GM19099 (cell line): ENCODE measurements around the gene CCDC175.

ENCODE experiments used
- POLR2A ChIP-seq: IDR thresholded peaks from 3 replicates; pipeline ENCODE4 v1.6.1; 2011; ENCODE audit warnings: low read depth; ENCODE audit not compliant: insufficient read length; ENCODE audit errors: extremely low read depth

Gene CCDC175

DNA sequence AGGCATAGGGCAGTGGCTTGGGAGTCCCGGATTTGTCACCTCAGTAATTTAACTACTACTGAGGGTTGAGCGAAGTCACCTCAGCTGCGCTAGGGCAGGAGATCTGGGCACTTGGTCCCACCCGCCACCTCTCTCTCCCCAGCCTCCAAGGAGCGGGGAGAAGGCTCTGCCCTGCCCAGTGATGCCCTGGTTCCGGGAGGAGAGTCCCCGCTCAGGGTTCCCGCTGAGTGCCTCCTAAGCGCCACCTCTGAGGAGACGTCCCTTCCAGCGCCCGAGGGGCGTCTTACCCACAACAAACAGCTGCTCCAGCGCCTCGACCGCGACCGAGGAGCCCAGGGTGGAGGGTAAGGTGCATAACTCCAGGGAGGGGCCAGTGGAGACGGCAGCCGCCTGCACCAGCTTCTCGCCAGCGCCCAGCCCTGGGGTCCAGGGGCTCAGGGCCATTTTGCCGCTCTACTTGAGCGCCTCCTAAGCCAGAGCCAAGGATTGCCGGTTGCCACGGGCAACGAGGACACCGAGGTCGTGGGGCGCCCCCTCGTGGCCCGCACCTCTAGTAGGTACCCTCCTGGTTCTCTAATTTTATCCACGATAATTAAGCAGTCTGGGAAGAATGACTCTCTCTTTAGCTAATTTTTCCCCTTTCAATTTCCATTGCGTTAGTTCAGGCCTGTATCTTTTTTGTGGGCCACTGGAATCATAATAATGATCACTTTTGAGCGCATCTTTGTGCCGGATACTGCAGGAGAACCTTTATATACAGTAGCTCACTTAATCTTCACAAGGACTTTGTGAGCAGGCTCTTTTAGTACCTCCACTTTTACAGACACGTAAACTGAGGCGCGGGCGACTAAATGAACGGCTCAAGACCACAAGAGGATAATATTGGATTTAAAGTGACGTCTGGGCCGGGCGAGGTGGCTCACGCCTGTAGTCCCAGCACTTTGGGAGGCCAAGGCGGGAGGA lies at the start of gene CCDC175:
CCDC175 (minus strand) TSS at position 481 of the 963 bp plus-strand sequence; CDS start at position 444, 37 bp downstream.
- TF ChIP-seq POLR2A, result no peak

DNA sequence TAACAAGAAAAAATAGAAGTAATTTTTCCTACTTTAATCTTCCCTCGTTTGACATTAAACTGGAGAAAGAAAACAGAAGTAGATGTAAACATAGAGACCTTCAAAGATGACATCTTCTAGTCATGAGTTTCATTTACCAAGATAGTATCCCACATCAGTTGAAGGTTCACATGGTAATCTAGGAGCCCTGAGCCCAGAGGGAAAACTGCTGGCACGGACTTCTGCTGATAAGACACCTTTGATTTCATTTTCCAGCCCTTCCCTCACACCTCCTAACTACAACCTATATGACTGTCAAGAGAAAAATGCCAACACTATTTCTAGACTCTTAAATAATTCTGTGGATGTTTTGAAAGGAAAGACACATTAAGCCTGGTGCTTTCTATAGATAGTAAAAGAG lies 46.0 kb upstream of the CCDC175 start:
- TF ChIP-seq POLR2A, result no peak

DNA sequence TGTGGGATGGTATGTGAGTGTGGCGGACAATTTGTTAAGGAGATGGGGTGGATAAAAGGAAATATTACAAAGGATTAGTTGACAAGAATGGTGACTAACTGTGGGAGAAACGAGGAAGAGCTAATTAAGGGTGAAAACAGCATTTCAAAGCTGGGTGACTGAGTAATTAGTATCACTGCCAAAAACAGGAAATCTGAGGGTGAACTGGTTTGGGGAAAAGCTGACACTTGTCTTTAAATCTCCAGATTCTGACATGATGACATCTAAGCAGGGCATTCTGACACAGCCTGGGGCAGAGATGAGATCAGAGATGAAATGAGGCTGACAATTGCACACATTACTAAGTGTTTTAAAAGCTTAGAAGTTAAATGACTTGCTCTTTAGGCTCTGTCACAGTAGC lies 42.4 kb upstream of the CCDC175 start:
- TF ChIP-seq POLR2A, result no peak

DNA sequence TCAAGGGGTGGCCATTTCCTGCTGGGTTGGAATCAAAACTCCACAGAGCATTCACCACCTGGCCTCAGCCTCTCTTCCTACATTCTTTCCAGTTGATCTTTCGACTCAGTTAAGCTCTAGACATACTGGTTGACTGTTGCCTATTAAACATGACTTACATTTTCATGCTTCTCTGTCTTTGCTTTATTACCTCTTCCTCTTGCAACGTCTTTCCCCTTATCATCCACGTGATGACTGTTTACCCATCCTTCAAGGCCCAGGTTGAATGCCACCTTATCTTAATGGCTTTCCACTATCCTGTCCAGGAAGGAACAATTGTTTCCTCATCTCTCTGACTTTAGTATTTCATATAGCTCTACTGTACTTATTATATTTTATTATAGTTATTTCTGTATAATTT lies 24.4 kb upstream of the CCDC175 start:
- no peak for TF ChIP-seq POLR2A

DNA sequence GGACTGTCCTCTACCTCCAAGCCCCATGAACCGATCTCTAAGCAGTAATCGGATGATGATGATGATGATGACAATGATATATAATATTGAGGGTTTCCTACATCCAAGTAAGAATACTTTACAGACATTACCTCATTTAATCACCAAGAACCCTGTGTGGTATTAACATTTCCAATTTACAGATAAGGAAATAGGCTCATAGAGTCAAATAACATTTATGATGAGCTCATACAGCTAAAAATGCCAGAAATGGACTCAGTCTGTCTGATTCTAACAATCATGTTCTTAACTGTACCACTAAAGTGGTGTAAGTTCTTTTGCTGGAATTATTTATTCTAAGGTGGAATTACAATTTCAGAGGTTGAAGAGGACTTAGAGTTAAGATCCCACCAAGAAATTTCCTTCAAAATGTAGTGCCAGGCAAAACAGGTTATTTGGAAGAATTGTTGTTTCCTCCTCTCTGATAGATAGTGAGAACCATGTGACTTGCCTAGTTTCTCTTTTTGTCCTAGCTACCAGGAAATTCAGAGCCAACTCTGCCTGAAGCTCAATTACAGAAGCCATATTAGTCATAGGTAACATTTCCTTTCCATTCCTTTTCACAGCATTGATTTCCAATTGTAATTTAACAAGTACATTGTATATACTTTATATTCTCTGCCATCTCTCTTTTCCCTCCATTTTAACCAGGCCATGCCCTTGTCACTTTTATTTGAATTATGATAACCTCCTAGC lies 23.8 kb upstream of the CCDC175 start:
- TF ChIP-seq POLR2A, result no peak

DNA sequence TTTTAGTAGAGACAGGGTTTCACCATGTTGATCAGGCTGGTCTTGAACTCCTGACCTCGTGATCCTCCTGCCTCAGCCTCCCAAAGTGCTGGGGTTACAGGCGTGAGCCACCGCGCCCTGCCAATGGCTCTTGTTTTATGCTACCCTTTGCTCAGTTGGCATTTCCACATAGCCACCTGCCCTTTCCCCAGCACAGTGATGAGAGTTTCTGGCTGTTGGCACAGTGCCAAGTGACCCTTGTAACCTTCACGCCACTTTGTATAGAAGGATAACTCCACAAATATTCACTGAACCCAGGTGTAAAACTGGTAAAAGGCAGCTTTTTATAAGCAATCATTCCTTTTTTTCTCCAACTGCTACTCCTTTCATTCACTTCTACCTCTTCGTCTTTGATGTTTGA lies 18.5 kb upstream of the CCDC175 start:
- no peak for TF ChIP-seq POLR2A

DNA sequence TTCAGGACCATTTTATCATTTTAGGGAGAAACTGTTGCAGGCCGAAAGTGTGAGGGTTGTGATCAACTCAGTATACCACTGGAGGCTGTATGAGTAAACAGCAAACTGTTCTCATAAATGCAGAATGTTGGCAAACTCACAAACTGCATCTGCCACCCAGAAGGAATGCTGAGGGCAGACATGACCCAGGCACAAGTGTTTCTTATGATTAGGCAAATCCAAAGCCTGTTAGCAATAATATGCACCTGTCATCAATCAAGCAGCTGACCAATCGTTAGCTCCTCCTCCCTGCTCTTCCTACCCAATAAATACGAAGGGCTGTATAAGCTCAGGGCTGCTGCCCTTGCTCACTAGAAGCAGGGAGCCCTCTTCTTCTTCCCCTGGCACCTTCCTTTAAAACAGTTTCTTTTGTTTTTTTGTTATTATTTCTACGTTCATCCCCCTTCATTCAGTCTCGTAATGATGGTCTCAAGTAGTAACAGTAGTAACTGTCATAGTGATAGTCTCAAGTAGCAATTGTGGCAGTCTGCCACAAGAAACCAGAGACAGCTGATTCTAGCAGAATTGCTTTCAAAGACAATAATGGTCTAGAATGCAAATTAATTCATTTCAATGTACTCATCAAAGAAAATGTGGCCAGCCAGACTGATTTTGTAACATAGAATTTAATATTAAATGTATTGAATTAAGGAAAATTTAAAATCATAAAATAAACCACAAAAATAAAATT lies 15.2 kb upstream of the CCDC175 start:
- no peak for TF ChIP-seq POLR2A

DNA sequence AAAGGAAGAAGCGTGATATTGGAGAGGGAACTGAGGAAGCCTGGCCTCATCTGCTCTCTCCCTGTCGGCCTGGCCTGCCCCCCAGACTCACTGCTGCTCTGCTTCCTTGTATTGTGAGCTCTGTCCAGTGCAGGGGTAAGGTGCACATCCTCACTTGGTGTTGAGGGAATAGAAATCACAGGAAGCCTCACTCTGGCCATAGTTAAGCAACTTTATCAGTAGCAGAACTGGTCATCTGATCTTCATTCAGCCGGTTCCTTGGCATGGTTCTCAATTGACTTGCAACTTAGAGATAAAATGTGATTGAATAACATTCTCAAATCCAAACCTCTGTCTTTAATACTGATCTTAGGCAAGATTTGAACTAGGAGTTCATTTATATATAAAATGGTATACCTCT lies 11.5 kb upstream of the CCDC175 start:
- TF ChIP-seq POLR2A, result no peak

DNA sequence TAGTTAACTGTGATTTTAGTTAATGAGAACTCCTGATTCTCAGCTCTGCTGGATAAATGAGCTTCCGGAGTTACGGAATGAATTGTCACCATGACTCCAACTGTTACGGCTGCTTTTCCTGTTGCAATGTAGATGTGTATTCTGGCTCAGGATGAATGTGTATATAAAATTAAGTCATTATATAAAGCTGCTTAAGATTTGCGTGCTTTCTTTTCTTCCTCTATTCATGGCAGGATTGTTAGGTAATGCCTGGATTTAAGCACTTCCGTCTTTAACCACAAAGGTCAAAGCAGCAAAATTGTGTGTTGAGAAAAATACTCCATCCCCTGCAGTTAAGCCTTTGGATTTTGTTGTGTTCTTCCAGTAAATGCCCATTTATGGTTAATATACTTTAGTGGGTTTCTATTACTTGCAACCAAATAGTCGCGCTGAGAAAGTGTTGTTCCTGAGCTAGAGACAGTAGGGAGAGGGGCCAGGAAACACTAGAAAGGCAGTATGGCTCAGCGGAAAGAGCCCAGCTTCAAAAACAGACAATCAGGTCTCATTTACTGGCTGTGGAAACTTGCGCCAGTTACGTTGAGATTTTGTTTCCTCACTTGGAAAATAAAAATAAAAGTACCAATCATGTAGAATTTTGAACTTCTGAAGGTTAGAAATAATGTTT lies 9.4 kb upstream of the CCDC175 start:
- TF ChIP-seq POLR2A, result no peak

DNA sequence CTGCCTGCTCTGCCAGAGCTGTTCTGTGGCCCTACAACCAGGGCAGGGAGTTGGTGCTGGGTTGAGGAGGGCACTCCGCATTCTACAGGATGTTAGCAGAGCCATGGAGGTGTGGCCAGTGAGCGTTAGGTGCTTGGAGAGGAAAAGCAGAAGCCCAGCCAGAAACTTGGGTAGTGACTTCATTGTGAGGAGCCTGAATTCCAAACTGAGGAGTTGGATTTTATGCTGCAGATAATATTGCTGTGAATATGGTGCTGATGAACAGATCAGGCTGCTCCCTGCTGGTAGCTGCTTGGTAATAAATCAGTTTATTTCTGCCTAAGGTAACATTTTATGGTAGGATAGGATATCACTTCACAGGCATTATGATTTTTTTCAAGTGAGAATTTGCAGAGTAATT lies 7.1 kb upstream of the CCDC175 start:
- TF ChIP-seq POLR2A, result no peak

DNA sequence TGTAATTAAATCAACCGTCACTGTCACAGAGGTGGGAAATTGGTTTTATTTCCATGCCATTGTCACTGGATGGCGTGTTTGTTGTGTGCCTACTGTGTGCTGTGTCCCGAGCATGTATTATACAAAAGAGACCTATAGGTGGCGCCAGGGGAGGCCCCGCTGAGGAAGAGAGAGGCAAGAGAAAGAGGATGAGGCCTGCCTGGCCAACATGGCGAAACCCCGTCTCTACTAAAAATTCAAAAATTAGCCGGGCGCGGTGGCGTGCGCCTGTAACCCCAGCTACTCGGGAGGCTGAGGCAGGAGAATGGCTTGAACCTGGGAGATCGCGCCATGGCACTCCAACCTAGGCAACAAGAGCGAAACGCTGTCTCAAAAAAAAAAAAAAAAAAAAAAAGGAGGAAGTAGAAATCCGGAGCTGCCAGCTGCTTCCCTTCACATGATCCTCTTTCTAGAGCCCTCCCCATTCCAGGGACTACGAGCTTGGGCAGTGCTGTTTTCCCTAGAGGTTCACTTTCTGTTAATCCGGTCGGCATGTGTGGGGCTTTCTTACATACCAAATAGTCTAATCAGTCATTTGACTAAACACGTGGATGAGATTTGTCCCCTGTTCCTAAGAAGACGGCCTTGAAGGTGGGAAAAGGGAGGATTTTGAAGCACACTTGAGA lies 6.4 kb upstream of the CCDC175 start:
- no peak for TF ChIP-seq POLR2A

DNA sequence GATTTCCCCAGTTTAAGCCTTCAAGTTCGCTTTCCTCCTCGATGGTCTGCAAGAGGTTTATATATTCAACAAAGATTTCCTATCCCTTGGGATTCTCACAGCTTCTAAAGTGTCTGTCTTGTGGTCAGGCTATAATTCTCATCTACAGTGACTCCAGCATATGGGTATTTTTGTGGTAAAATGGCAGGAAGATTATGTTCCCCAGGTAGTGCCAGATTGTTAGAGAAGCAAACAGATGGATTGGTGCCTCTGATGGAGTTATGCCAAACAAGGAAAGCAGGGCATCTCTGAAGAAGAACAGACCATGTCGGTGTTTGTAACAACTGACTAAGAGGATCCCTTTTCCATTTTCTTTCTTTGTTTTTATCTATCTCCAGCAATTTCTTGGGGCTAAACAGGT lies 5.5 kb upstream of the CCDC175 start:
- TF ChIP-seq POLR2A, result no peak

DNA sequence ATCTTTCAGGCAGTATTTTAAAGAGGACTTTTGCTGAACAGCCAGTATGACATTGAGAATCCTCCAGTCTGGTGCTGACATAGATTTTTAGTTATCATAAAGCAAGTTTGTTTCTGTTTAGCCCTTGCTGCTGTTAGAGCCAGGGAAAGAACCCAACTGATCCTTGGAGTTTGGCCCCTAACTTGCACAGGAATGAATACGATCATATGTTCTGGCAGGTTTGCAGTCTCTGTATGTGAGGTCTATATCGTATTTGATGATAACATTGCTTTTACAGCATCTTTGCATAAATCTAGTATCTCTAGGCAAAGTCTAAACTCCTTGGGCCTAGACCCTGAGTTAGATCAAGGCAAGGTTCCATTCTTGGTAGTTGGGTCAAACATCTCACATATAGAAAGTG lies 4.3 kb upstream of the CCDC175 start:
- TF ChIP-seq POLR2A, result no peak

DNA sequence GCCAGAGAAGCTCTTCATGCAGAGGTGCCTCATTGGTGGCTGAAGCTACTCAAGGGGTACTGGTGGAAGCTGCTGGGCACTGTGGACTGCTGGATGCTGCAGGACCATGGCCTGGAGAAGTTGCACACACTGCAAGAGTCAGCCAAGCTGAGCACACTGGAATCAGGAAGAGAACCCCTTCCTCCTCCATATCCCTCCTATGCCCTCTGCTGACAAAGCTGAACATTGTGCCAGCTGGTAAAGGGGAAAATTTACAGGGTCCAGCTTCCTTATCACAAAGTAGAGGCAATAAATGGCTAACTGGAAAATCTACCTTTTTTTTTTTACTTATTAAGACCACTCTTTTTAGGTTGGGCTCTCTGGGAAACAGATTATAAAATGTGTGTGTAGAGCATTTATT lies 6.5 kb downstream of the CCDC175 start:
- no peak for TF ChIP-seq POLR2A
